PC-9 (cell line): ENCODE results near the gene ITIH2. TPM values are rescaled to one million over a fixed set of nuclear protein-coding genes. Genes with fewer than 3 reads are reported as not detected.

Experiments used
- BruUV-seq: library from RNA; stranded (reverse); fragments of 400-500 nt; replicated peaks from 2 replicates; lab custom pipeline; 2021; lab: Mats Ljungman, UMichigan
- CTCF ChIA-PET: fragments of 300-600 bp; sonication (Branson Sonifier 250); formaldehyde crosslinking; loops from one replicate; lab custom pipeline; 2022; ENCODE audit warnings: antibody characterized with exemption; lab: Charles Lee
- POLR2A ChIA-PET: fragments of 300-600 bp; sonication (Branson Sonifier 250); formaldehyde crosslinking; loops from one replicate; lab custom pipeline; 2022; ENCODE audit warnings: antibody characterized with exemption; ENCODE audit not compliant: unreplicated experiment; lab: Charles Lee
- DNase-seq, 2 experiments: peaks; one replicate each; pipeline versions ENCODE4 v3.0.0 to v3.0.0-alpha.2; 2015 to 2022; ENCODE audit warnings: mixed read lengths in 1 of 2
- H2AFZ ChIP-seq: fragments of 200-600 bp; sonication (generic); 2 replicates; pipeline ENCODE4 v1.8.1; 2017; ENCODE audit warnings: antibody characterized with exemption
- H3F3A ChIP-seq: fragments of 200-600 bp; sonication (generic); 2 replicates; pipeline ENCODE4 v1.8.1; 2017; ENCODE audit warnings: antibody characterized with exemption, mild to moderate bottlenecking, low read depth; ENCODE audit not compliant: insufficient read depth
- H3K27ac ChIP-seq: fragments of 200-600 bp; sonication (generic); 2 replicates; pipeline ENCODE4 v1.6.1; 2016; ENCODE audit warnings: mixed run types
- H3K27me3 ChIP-seq: fragments of 200-600 bp; sonication (generic); 2 replicates; pipeline ENCODE4 v1.6.1; 2016; ENCODE audit warnings: low read depth, mixed run types; ENCODE audit not compliant: insufficient read depth
- H3K36me3 ChIP-seq: fragments of 200-600 bp; sonication (generic); 2 replicates; pipeline ENCODE4 v1.6.1; 2016; ENCODE audit warnings: low read depth, mixed run types
- H3K4me1 ChIP-seq: fragments of 200-600 bp; sonication (generic); replicated peaks from 2 replicates; pipeline ENCODE4 v1.6.1; 2016; ENCODE audit warnings: mixed run types; ENCODE audit not compliant: insufficient read depth
- H3K4me2 ChIP-seq: fragments of 200-600 bp; sonication (generic); 2 replicates; pipeline ENCODE4 v1.6.1; 2017; ENCODE audit warnings: mixed run types
- H3K4me3 ChIP-seq: fragments of 200-600 bp; sonication (generic); 2 replicates; pipeline ENCODE4 v1.6.1; 2016; ENCODE audit warnings: mixed run types
- H3K79me2 ChIP-seq: fragments of 200-600 bp; sonication (generic); 2 replicates; pipeline ENCODE4 v1.6.1; 2017; ENCODE audit warnings: low read depth, mixed run types
- H3K9me2 ChIP-seq: fragments of 200-600 bp; sonication (generic); 2 replicates; pipeline ENCODE4 v1.8.1; 2017; ENCODE audit warnings: mild to moderate bottlenecking; ENCODE audit not compliant: insufficient read depth
- H3K9me3 ChIP-seq: fragments of 200-600 bp; sonication (generic); 2 replicates; pipeline ENCODE4 v1.8.1; 2016; ENCODE audit warnings: low read depth; ENCODE audit not compliant: insufficient read depth
- H4K20me1 ChIP-seq: fragments of 200-600 bp; sonication (generic); 2 replicates; pipeline ENCODE4 v1.8.1; 2017; ENCODE audit not compliant: insufficient read depth
- CTCF ChIP-seq: fragments of 200-600 bp; sonication (generic); conservative IDR thresholded peaks from 2 replicates; pipeline ENCODE4 v1.6.1; 2017; ENCODE audit warnings: mixed run types, antibody characterized with exemption, mild to moderate bottlenecking, moderate library complexity
- EZH2 ChIP-seq: fragments of 200-600 bp; sonication (generic); IDR thresholded peaks from 2 replicates; pipeline ENCODE4 v1.8.0; 2017; ENCODE audit warnings: antibody characterized with exemption, low read depth
- intact Hi-C: fragments of 100-400 bp; cut with micrococcal nuclease; formaldehyde crosslinking; loops from one replicate; pipeline ENCODE4 v1.10.0; 2022; ENCODE audit not compliant: unreplicated experiment
- total RNA-seq: library from RNA; stranded (reverse); gene quantifications from 2 replicates; pipeline ENCODE4 v1.2.3, GENCODE V29; 2021

ITIH2 gene
- total RNA-seq, 1 experiment from 2014 or later: not detected

- no peak for DNase-seq
Observed at GRCh38 chr10:7700577-7701125, 2.5 kb upstream of the ITIH2 start.

GRCh38 chr10:7701158-7701742, 1.9 kb upstream of the ITIH2 start:
- H3F3A ChIP-seq: no peaks in the 10 kb centered on the region
- intact Hi-C loops: no loop called here
- H4K20me1 ChIP-seq: no peaks in the 10 kb centered on the region
- no peak for DNase-seq
- no peaks in the 10 kb centered on the region for H3K36me3 ChIP-seq
- H2AFZ ChIP-seq: no peak overlapping the region
- H3K4me3 ChIP-seq: no peak overlapping the region
- H3K9me2 ChIP-seq: no peaks in the 10 kb centered on the region
- TF ChIP-seq EZH2 (no peak), CTCF (no peak)
- H3K4me2 ChIP-seq: no peak overlapping the region
- H3K4me1 ChIP-seq: no peaks in the 10 kb centered on the region
- no peaks in the 10 kb centered on the region for H3K9me3 ChIP-seq
- H3K27ac ChIP-seq: no peak overlapping the region
- CTCF ChIA-PET: no interaction called here
- peaks cover 40% of the 10 kb centered on the region for H3K27me3 ChIP-seq
- POLR2A ChIA-PET: no interaction called here
- H3K79me2 ChIP-seq: no peaks in the 10 kb centered on the region
- no TSS peak for BruUV-seq

More at GRCh38 chr10:7700577-7701125, 2.5 kb upstream of the ITIH2 start:
- Histone ChIP-seq H3K4me2 (no peak overlapping the region), H4K20me1 (no peaks in the 10 kb centered on the region), H3K27me3 (peaks cover 34% of the 10 kb centered on the region), H3K79me2 (no peaks in the 10 kb centered on the region), H3K9me3 (no peaks in the 10 kb centered on the region), H3K4me1 (no peaks in the 10 kb centered on the region), H2AFZ (no peak overlapping the region), H3F3A (no peaks in the 10 kb centered on the region), H3K4me3 (no peak overlapping the region), H3K36me3 (no peaks in the 10 kb centered on the region), H3K9me2 (no peaks in the 10 kb centered on the region), H3K27ac (no peak overlapping the region)
- ChIA-PET CTCF (no interaction called here), POLR2A (no interaction called here)
- no TSS peak for BruUV-seq
- intact Hi-C loops: no loop called here
- TF ChIP-seq CTCF (no peak), EZH2 (no peak)

- Histone ChIP-seq H3K27me3 (peaks cover 49% of the 10 kb centered on the region), H3K9me2 (no peaks in the 10 kb centered on the region), H3K4me2 (no peak overlapping the region), H4K20me1 (no peaks in the 10 kb centered on the region), H2AFZ (no peak overlapping the region), H3K4me1 (no peaks in the 10 kb centered on the region), H3K79me2 (no peaks in the 10 kb centered on the region), H3K36me3 (no peaks in the 10 kb centered on the region), H3K9me3 (no peaks in the 10 kb centered on the region), H3K4me3 (no peak overlapping the region), H3F3A (no peaks in the 10 kb centered on the region), H3K27ac (no peak overlapping the region)
- intact Hi-C loops: no loop called here
- DNase-seq: no peak
- ChIA-PET CTCF (interaction anchor here (0.6 kb wide), 1 partner anchor 40 kb away, joined by 5 read pairs; no protein-coding TSS in a partner anchor), POLR2A (no interaction called here)
- no TSS peak for BruUV-seq
- TF ChIP-seq CTCF (no peak), EZH2 (no peak)
Observed at GRCh38 chr10:7702288-7702812, 766 bp upstream of the ITIH2 start.
